Keratinocyte (primary cell): ENCODE data around the gene SMYD2.

Experiments used
- EZH2 ChIP-seq: IDR thresholded peaks from one replicate; pipeline ENCODE4 v1.6.1; 2012; ENCODE audit warnings: inconsistent platforms, mild to moderate bottlenecking, low read length, moderate library complexity
- TF ChIP-seq, protein P1 (sequence below), 3 experiments: IDR thresholded peaks in 1 of 3; conservative IDR thresholded peaks in 1 of 3; optimal IDR thresholded peaks in 1 of 3; 2 replicates in 2 of 3; 3 replicates in 1 of 3; pipeline versions ENCODE3 to v1.5.1; 2011; ENCODE audit warnings: low read length in 3 of 3, mild to moderate bottlenecking in 3 of 3, moderate library complexity in 2 of 3, control low read depth in 1 of 3, inconsistent platforms in 1 of 3; ENCODE audit not compliant: insufficient read depth in 2 of 3; ENCODE audit errors: extremely low read depth in 1 of 3

DNA sequence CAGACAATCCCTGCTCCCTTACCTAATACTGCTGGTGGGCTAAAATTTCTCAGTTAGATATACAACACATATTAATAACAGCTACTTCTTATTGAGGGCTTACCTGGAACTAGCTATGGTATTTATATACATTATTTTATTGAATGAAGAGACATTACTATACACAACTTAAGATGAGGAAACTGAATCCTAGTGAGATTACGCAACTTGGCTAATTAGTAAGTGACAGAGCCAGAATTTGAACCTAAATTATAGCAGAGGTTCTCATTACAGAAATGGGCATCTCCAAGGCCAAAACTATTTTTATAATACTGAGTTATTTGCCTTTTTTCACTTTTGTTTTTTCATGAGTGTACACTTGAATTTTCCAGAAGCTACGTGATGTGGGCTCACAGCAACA lies 44.5 kb upstream of the SMYD2 start:
- TF ChIP-seq, protein P1, sequence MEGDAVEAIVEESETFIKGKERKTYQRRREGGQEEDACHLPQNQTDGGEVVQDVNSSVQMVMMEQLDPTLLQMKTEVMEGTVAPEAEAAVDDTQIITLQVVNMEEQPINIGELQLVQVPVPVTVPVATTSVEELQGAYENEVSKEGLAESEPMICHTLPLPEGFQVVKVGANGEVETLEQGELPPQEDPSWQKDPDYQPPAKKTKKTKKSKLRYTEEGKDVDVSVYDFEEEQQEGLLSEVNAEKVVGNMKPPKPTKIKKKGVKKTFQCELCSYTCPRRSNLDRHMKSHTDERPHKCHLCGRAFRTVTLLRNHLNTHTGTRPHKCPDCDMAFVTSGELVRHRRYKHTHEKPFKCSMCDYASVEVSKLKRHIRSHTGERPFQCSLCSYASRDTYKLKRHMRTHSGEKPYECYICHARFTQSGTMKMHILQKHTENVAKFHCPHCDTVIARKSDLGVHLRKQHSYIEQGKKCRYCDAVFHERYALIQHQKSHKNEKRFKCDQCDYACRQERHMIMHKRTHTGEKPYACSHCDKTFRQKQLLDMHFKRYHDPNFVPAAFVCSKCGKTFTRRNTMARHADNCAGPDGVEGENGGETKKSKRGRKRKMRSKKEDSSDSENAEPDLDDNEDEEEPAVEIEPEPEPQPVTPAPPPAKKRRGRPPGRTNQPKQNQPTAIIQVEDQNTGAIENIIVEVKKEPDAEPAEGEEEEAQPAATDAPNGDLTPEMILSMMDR (optimal IDR thresholded peaks at IDR 0.05 in 1 of 3, IDR thresholded peaks at IDR 0.05 in 1 of 3, conservative IDR thresholded peaks at IDR 0.05 in 1 of 3; ENCODE audit: extremely low read depth in 1 of 3, insufficient read depth in 2 of 3, low read length in 3 of 3), result no peak
- TF ChIP-seq EZH2, result no peak
